ENCODE results near the gene PPT2. TPM values are rescaled to one million over a fixed set of nuclear protein-coding genes. Genes with fewer than 3 reads are reported as not detected.
A peak's percentile ranks its signal among the peaks of the same experiment; 100 is the strongest.

Gene PPT2
- total RNA-seq, 4 donors from 2014 or later = 13.0 to 26.1 (median 24.1) TPM

DNA sequence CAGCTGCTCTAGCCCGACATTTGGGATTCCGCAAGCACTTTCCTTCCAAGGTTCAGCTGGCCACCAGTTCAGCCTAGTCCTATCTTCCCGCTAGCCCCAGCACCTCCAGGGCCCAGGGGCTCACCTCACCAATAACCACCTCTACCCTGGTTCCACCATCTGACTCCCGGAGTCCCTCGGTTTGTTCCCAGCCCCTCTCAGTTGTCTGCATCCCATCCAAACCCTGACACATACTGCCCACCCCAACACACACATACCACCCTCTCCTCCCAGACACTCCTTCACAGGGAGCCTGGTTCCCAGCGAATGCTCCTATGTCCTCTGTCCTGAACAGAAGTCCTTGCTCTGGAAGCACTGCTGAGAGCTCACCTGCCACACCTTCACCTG, 45.2 kb upstream of the PPT2 start:
- Histone ChIP-seq H3K9me3 (no peaks in the 10 kb centered on the region), H3K27me3 (no peaks in the 10 kb centered on the region), H3K4me3 (replicated peaks in 1 of 3) (peak overlapping the region in 1 of 3 donors; percentile 33), H3K4me1 (peaks cover 11 to 66% of the 10 kb centered on the region in 2 donors), H3K36me3 (no peaks in the 10 kb centered on the region), H3K27ac (peak overlapping the region; percentile 66 to 78 (median 75))
- 38 to 42% methylated on average over 6 of the region's 6 CpGs for WGBS, 2 donors
- intact Hi-C loops (cut with DNase I) = no loop called here
- TF ChIP-seq POLR2A (IDR thresholded peaks at IDR 0.05) = no peak
- TF ChIP-seq, protein P1, sequence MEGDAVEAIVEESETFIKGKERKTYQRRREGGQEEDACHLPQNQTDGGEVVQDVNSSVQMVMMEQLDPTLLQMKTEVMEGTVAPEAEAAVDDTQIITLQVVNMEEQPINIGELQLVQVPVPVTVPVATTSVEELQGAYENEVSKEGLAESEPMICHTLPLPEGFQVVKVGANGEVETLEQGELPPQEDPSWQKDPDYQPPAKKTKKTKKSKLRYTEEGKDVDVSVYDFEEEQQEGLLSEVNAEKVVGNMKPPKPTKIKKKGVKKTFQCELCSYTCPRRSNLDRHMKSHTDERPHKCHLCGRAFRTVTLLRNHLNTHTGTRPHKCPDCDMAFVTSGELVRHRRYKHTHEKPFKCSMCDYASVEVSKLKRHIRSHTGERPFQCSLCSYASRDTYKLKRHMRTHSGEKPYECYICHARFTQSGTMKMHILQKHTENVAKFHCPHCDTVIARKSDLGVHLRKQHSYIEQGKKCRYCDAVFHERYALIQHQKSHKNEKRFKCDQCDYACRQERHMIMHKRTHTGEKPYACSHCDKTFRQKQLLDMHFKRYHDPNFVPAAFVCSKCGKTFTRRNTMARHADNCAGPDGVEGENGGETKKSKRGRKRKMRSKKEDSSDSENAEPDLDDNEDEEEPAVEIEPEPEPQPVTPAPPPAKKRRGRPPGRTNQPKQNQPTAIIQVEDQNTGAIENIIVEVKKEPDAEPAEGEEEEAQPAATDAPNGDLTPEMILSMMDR (IDR thresholded peaks at IDR 0.05) = no peak
- no peak for DNase-seq

DNA sequence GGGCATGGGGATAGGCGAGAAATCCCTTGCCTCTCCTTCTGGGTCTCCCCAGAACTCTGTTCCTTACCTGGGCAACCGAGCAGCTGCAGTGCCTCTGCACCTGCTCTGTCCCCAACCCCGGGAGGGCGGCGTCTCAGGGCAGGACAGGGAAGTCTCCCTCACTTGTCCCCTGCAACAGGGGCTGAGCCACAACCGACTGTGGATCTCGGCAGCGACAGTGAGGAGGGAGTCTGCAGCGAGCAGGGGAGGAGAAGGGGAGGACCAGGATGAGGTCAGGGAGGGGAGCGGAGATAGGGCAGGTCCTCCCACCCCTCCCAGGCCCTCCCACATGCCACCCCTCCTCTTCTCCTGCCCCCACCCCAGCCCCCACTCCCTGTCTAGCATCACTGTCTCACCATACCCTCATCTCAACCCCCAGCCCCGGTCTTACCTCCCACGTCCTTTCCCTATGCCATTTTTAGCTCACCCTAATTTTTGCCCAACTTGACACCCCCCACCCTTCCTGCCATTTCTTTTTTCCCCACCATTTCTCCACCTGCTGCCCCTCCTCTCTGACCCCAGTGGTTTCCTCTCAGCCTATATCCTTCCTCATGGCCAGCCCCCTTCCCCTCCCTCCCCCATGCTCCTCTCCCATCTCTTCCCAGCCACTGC, 44.7 kb upstream of the PPT2 start, which contains the start of gene TNXB:
TSS of gene TNXB (minus strand) at position 225 of the 651 bp plus-strand sequence. CDS start 11,140 bp downstream, outside the sequence.
- intact Hi-C loops (cut with DNase I) = no loop called here
- H3K9me3 ChIP-seq = no peaks in the 10 kb centered on the region
- no peak for DNase-seq
- no peaks in the 10 kb centered on the region for H3K36me3 ChIP-seq
- H3K4me1 ChIP-seq = peaks cover 16 to 71% of the 10 kb centered on the region in 2 donors
- H3K4me3 ChIP-seq (replicated peaks in 1 of 3) = peak within 1 kb of the TSS in 1 of 3 donors; percentile 33
- TF ChIP-seq POLR2A (IDR thresholded peaks at IDR 0.05) = peak; percentile 5 to 13
- TF ChIP-seq, protein P1 (IDR thresholded peaks at IDR 0.05) = no peak
- 8 to 17% methylated on average over 12 of the region's 12 CpGs for WGBS, 2 donors
- H3K27me3 ChIP-seq = no peaks in the 10 kb centered on the region
- peak within 1 kb of the TSS; percentile 66 to 78 (median 75) for H3K27ac ChIP-seq

DNA sequence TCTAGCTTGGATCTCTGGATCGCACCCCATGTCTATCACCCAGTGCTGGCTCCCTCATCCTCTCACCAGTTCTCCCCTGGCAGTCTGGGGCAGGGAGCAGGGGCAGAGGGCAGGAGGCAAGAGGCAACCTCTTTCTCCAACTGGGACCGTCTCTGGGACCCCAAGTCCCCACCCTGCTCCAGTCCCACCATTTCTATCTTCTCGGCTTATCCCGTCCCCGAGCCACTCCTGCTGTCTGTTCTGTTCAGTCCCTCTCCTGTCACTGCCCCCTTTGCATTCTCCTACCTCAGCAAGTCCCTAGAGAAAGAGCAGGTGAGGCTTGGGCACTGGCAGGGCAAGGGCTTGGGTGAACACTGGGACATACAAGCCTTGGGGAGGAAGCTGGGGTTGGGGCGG, 44.2 kb upstream of the PPT2 start:
- Histone ChIP-seq H3K27ac (peak overlapping the region in 2 of 3 donors; percentile 66 to 75), H3K27me3 (no peaks in the 10 kb centered on the region), H3K9me3 (no peaks in the 10 kb centered on the region), H3K36me3 (no peaks in the 10 kb centered on the region), H3K4me1 (peaks cover 16 to 76% of the 10 kb centered on the region in 2 donors), H3K4me3 (replicated peaks in 1 of 3) (no peak overlapping the region)
- intact Hi-C loops (cut with DNase I) = loop anchor here (10.0 kb wide), 1 partner anchor 65 kb away; no protein-coding TSS in a partner anchor
- 35 to 42% methylated on average over 6 of the region's 6 CpGs for WGBS, 2 donors
- TF ChIP-seq, protein P1 (IDR thresholded peaks at IDR 0.05) = no peak
- no peak for TF ChIP-seq POLR2A (IDR thresholded peaks at IDR 0.05)
- DNase-seq = no peak

DNA sequence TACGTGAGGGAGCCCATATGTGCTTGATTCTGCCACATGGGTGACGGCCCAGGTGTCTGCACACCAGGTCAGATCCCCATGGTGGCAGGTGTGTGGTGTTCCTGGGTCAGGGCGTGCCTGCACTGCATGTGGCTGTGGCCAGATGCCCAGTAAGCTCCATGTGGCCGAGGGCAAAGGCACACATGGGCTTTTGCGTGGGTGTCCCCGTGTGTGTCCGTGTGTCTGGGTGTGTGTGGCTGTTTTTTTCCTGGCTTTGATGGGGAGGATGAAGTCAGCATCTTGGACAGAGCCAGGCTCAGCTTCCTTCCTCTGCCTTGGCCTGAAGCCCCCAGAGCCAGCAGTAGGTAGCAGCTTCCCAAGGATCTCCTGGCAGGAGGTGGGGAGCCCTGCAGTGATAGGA, 43.3 kb upstream of the PPT2 start:
- no peak for DNase-seq

More for the DNA sequence above, 43.3 kb upstream of the PPT2 start:
- H3K27me3 ChIP-seq = no peaks in the 10 kb centered on the region
- intact Hi-C loops (cut with DNase I) = loop anchor here (10.0 kb wide), 1 partner anchor 66 kb away; no protein-coding TSS in a partner anchor
- 49 to 61% methylated on average over 3 to 5 of the region's 7 CpGs for WGBS, 2 donors
- no peaks in the 10 kb centered on the region for H3K9me3 ChIP-seq
- peaks cover 1 to 3% of the 10 kb centered on the region in 2 donors for H3K36me3 ChIP-seq
- H3K27ac ChIP-seq = peak overlapping the region in 2 of 3 donors; percentile 66 to 75
- no peak for TF ChIP-seq POLR2A (IDR thresholded peaks at IDR 0.05)
- TF ChIP-seq, protein P1 (IDR thresholded peaks at IDR 0.05) = no peak
- H3K4me1 ChIP-seq = peaks cover 16 to 78% of the 10 kb centered on the region in 2 donors
- H3K4me3 ChIP-seq (replicated peaks in 1 of 3) = no peak overlapping the region

Measured in thyroid gland (tissue), 4 donors.